ENCODE data around the gene TBCA.
A peak's percentile ranks its signal among the peaks of the same experiment; 100 is the strongest.

TBCA gene, protein sequence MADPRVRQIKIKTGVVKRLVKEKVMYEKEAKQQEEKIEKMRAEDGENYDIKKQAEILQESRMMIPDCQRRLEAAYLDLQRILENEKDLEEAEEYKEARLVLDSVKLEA

GRCh38 chr5:77775790-77776553 is at the start of gene TBCA:
TBCA (minus strand) TSS chr5:77776339; CDS start chr5:77776257, 82 bp downstream.
- peak; percentile 90 for DNase-seq (ENCODE audit: low spot score)

GRCh38 chr5:77824981-77825380 is 48.8 kb upstream of the TBCA start:
- no peak for DNase-seq (ENCODE audit: low spot score)

GRCh38 chr5:77816686-77817085 is 40.5 kb upstream of the TBCA start:
- DNase-seq (ENCODE audit: low spot score) = no peak

- no peak for DNase-seq (ENCODE audit: low spot score)
These were observed 36.9 kb upstream of the TBCA start for GRCh38 chr5:77812926-77813589.

- DNase-seq (ENCODE audit: low spot score) = no peak
These were observed 30.2 kb upstream of the TBCA start for GRCh38 chr5:77806213-77806843.

- no peak for DNase-seq (ENCODE audit: low spot score)
These were observed 22.3 kb upstream of the TBCA start for GRCh38 chr5:77798456-77798855.

GRCh38 chr5:77797136-77797535 is 21.0 kb upstream of the TBCA start:
- no peak for DNase-seq (ENCODE audit: low spot score)

GRCh38 chr5:77795846-77796245 is 19.7 kb upstream of the TBCA start:
- DNase-seq (ENCODE audit: low spot score) = no peak

GRCh38 chr5:77795268-77795667 is 19.1 kb upstream of the TBCA start:
- DNase-seq (ENCODE audit: low spot score) = no peak

- no peak for DNase-seq (ENCODE audit: low spot score)
These were observed 15.8 kb upstream of the TBCA start for GRCh38 chr5:77791926-77792325.

DNA sequence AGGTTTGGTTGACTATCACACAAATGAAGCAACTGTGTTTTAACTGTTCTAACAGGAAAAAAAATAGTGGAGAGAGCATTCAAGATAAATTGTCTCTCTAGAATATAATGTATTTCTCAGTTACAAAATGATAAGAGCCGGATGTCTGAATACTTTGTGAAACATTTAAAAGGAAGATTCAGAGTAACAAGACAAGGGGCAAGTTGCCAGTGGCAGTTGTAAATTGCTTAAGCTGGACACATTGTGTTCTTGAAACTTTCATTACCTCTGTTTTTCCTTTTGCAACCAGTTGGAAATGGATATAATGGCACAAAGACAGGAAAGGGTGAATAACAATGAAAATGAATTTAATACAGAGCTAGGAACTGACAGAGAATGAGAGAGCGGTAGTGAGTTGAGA is 15.2 kb upstream of the TBCA start:
- no peak for DNase-seq (ENCODE audit: low spot score)

- DNase-seq (ENCODE audit: low spot score) = no peak
These were observed 9.1 kb upstream of the TBCA start for GRCh38 chr5:77785229-77785628.

- no peak for DNase-seq (ENCODE audit: low spot score)
These were observed 8.6 kb upstream of the TBCA start for GRCh38 chr5:77784735-77785134.

DNA sequence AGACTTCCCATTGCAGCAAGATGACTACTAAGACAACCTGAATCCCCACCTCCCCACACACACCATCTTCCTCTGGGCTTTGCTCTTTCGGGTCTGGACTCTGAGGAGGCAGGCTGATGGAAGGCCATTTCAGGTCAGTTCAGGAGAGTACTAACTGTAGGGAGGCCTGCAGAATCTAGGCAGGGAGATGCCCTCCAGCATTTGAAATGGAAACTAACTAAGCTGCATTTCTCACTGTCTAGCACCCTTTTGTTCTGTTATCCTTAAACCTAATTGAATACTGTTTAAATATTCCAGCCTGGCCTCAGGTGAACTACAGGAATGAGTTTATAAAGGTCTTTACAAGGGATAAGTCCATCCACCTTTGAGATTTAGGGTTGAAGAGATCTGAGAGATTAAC is 4.9 kb upstream of the TBCA start:
- no peak for DNase-seq (ENCODE audit: low spot score)

DNA sequence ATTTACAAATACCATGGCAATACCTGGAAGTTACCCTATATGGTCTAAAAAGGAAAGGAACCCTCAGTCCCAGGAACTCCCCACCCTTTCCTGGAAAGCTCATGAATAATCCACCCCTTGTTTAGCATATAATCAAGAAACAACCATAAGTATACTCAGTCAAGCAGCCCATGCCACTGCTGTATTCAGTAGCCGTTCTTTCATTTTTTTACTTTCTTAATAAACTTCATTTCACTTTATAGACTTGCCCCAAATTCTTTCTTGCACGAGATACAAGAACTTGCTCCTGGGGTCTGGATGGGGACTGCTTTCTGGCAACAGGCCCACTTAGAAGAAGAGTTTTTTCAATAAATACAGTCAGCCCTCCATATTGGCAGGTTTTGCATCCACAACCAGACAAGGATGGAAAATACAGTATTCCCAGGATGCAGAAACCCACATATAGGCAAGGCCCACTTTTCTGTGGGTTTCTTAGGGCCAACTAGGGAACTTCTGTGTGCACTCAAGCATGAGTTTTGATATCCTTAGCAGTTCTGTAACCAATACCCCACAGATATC is 2.8 kb upstream of the TBCA start:
- no peak for DNase-seq (ENCODE audit: low spot score)

DNA sequence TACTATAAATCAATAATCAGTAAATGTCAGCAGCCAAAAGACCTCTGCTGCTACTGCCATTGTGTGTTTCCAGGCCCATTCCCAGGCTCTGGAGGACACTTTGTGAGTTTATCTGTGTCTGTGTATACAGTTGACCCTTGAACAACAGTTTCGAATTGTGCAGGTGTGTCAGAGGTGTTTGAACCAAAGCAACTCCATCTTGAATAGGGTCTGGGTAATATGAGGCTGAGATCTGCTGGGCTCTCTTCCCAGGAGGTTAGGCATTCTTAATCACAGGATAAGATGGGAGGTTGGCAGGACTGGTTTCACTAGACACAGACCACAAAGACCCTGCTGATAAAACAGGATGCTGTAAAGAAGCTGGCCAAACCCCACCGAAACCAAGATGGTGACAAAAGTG is 2.3 kb upstream of the TBCA start:
- no peak for DNase-seq (ENCODE audit: low spot score)

GRCh38 chr5:77777911-77778310 is 1.8 kb upstream of the TBCA start:
- DNase-seq (ENCODE audit: low spot score) = no peak

- DNase-seq (ENCODE audit: low spot score) = no peak
These were observed 1.2 kb upstream of the TBCA start for GRCh38 chr5:77777281-77777892.

DNA sequence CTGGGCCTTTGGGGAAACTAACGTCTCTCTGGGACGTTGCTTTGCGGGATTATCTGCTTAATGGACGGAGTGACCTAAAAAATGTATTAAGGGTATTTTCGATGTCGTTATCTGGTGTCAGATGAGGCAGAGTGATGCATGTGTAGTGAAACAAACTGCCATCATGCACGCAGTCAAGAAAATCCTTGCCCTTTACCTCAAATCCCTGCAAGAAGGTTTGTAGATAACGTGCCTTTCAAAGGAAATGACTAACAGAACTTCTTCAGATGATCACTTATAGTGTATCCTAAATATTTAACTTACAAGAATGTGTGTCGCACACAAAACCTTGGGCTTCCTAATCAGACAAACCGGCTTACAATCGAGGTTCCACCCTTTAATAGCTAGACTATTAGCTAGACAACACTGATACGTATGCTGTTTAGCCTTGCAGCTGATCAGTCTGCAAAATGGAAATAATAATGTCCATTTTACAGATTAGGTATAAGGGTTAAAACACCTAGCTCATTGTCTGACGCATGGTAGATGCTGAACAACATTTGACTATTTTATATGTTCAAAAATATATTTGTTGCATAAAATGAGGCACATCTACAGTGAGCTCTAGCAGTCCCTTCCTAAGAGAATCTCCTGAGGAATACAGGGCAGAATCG is 541 bp upstream of the TBCA start:
- DNase-seq (ENCODE audit: low spot score) = no peak

- no peak for DNase-seq (ENCODE audit: low spot score)
These were observed 954 bp downstream of the TBCA start for GRCh38 chr5:77774981-77775789.

- DNase-seq (ENCODE audit: low spot score) = no peak
These were observed 2.3 kb downstream of the TBCA start for GRCh38 chr5:77773734-77774280.

All from CD4-positive, alpha-beta T cell treated with Interleukin-6 at 100 ng/mL for 8 hours (primary cell).